K562 (cell line): Measurements from ENCODE around the gene CALHM1. TPM values are rescaled to one million over a fixed set of nuclear protein-coding genes. Genes with fewer than 3 reads are reported as not detected.
A peak's percentile ranks its signal among the peaks of the same experiment; 100 is the strongest.

ENCODE experiments used
- HES1 ChIP-seq: fragments of 450-650 bp; IDR thresholded peaks from 2 replicates; pipeline ENCODE4 v1.6.1; 2016; ENCODE audit warnings: low read depth, mild to moderate bottlenecking, moderate library complexity
- HMBOX1 ChIP-seq: sonication (generic); IDR thresholded peaks from 2 replicates; pipeline ENCODE4 v1.6.1; 2016
- HNRNPK ChIP-seq: fragments of 200-400 bp; formaldehyde crosslinking; IDR thresholded peaks from one replicate; pipeline ENCODE4 v1.6.1; 2018; ENCODE audit warnings: mild to moderate bottlenecking, low read depth, low read length; ENCODE audit not compliant: poor library complexity, severe bottlenecking
- L3MBTL2 ChIP-seq: fragments of 450-650 bp; IDR thresholded peaks from 2 replicates; pipeline ENCODE4 v1.6.1; 2016; ENCODE audit warnings: mild to moderate bottlenecking, moderate library complexity
- MAZ ChIP-seq, 2 experiments: fragments of 450-650 bp in 1 of 2; sonication (generic) in 1 of 2; formaldehyde crosslinking; IDR thresholded peaks in 1 of 2; conservative IDR thresholded peaks in 1 of 2; 2 replicates each; pipeline versions ENCODE4 v1.4.0 to v1.5.0; 2020; ENCODE audit warnings: mild to moderate bottlenecking in 1 of 2, missing genetic modification reagents in 1 of 2
- NR1H2 ChIP-seq: sonication (generic); formaldehyde crosslinking; IDR thresholded peaks from 2 replicates; pipeline ENCODE4 v1.4.0; 2020; ENCODE audit warnings: mild to moderate bottlenecking, missing genetic modification reagents
- NR4A1 ChIP-seq, 2 experiments: fragments of 250-450 bp in 1 of 2; fragments of 450-650 bp in 1 of 2; sonication (Bioruptor Pico) in 1 of 2; IDR thresholded peaks; 2 replicates each; pipeline versions ENCODE4 v1.4.0 to v1.6.1; 2016 to 2020; ENCODE audit warnings: mild to moderate bottlenecking in 2 of 2, missing compliant biosample characterization in 1 of 2, missing genetic modification characterization in 1 of 2, moderate library complexity in 1 of 2
- RUNX1 ChIP-seq: sonication (generic); IDR thresholded peaks from 2 replicates; pipeline ENCODE4 v1.6.1; 2016; ENCODE audit warnings: antibody characterized with exemption, low read depth
- U2AF1 ChIP-seq: fragments of 200-400 bp; formaldehyde crosslinking; optimal IDR thresholded peaks from 2 replicates; pipeline ENCODE3; 2017; ENCODE audit warnings: mild to moderate bottlenecking, low read depth, low read length, moderate library complexity
- ZNF232 ChIP-seq: sonication (generic); formaldehyde crosslinking; IDR thresholded peaks from 2 replicates; pipeline ENCODE4 v1.8.0; 2022; ENCODE audit warnings: mild to moderate bottlenecking, missing genetic modification reagents
- ZNF253 ChIP-seq: fragments of 250-450 bp; sonication (Bioruptor Pico); conservative IDR thresholded peaks from 2 replicates; pipeline ENCODE4 v1.6.1; 2021; ENCODE audit warnings: mild to moderate bottlenecking
- ZNF444 ChIP-seq: fragments of 250-450 bp; sonication (Bioruptor Pico); IDR thresholded peaks from 2 replicates; pipeline ENCODE4 v1.4.0; 2020; ENCODE audit warnings: mild to moderate bottlenecking, moderate library complexity
- ZNF695 ChIP-seq: fragments of 450-650 bp; formaldehyde crosslinking; IDR thresholded peaks from 2 replicates; pipeline ENCODE4 v1.4.0; 2020; ENCODE audit warnings: mild to moderate bottlenecking, moderate library complexity
- ZNF830 ChIP-seq: fragments of 250-450 bp; sonication (Bioruptor Pico); IDR thresholded peaks from 2 replicates; pipeline ENCODE4 v1.5.0; 2021; ENCODE audit warnings: mild to moderate bottlenecking
- polyA plus RNA-seq, 8 experiments: library from polyadenylated mRNA; depleted of rRNA in 4 of 8; stranded (reverse) in 5 of 8; unstranded in 3 of 8; fragments of >200 nt; fragmentation: Nextera tagmentation in 2 of 8; fragmentation: Illumina TruSeq in 1 of 8; extraction: Ambion mirVana in 2 of 8; extraction: Trizol in 1 of 8; gene quantifications; 2 replicates each; pipeline versions ENCODE4 v1.2.1 to v1.2.3, GENCODE V29; 2011 to 2014; ENCODE audit warnings: inconsistent platforms in 1 of 8, missing spikeins in 1 of 8
- total RNA-seq, 7 experiments: library from RNA; depleted of rRNA in 6 of 7; stranded (reverse); fragments of >200 nt in 6 of 7; fragmentation: Illumina TruSeq in 2 of 7; extraction: Trizol in 2 of 7; gene quantifications; 2 replicates each; pipeline versions ENCODE4 v1.2.1 to v1.2.3, GENCODE V29; 2011 to 2021; ENCODE audit warnings: low replicate concordance in 1 of 7
- TF ChIP-seq, protein P1 (sequence below): fragments of 200-800 bp; sonication (Bioruptor generic); IDR thresholded peaks from 2 replicates; pipeline ENCODE4 v1.6.1; 2016; ENCODE audit warnings: missing genetic modification characterization, missing compliant biosample characterization
- TF ChIP-seq, protein P2 (sequence below): sonication (generic); formaldehyde crosslinking; IDR thresholded peaks from 2 replicates; pipeline ENCODE4 v1.8.0; 2022; ENCODE audit warnings: missing genetic modification reagents, mild to moderate bottlenecking, borderline replicate concordance

Gene CALHM1
- total and polyA plus RNA-seq, 9 of the 15 experiments (the other 6 are each of a cell fraction or from before 2014, with no cell fraction given) = 0.03 TPM; not detected in 8

- TF ChIP-seq, protein P1, sequence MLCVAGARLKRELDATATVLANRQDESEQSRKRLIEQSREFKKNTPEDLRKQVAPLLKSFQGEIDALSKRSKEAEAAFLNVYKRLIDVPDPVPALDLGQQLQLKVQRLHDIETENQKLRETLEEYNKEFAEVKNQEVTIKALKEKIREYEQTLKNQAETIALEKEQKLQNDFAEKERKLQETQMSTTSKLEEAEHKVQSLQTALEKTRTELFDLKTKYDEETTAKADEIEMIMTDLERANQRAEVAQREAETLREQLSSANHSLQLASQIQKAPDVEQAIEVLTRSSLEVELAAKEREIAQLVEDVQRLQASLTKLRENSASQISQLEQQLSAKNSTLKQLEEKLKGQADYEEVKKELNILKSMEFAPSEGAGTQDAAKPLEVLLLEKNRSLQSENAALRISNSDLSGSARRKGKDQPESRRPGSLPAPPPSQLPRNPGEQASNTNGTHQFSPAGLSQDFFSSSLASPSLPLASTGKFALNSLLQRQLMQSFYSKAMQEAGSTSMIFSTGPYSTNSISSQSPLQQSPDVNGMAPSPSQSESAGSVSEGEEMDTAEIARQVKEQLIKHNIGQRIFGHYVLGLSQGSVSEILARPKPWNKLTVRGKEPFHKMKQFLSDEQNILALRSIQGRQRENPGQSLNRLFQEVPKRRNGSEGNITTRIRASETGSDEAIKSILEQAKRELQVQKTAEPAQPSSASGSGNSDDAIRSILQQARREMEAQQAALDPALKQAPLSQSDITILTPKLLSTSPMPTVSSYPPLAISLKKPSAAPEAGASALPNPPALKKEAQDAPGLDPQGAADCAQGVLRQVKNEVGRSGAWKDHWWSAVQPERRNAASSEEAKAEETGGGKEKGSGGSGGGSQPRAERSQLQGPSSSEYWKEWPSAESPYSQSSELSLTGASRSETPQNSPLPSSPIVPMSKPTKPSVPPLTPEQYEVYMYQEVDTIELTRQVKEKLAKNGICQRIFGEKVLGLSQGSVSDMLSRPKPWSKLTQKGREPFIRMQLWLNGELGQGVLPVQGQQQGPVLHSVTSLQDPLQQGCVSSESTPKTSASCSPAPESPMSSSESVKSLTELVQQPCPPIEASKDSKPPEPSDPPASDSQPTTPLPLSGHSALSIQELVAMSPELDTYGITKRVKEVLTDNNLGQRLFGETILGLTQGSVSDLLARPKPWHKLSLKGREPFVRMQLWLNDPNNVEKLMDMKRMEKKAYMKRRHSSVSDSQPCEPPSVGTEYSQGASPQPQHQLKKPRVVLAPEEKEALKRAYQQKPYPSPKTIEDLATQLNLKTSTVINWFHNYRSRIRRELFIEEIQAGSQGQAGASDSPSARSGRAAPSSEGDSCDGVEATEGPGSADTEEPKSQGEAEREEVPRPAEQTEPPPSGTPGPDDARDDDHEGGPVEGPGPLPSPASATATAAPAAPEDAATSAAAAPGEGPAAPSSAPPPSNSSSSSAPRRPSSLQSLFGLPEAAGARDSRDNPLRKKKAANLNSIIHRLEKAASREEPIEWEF (CRISPR knock-in tag) = no peak
- TF ChIP-seq U2AF1 (no peak), NR4A1 (CRISPR knock-in tag; IDR thresholded peaks at IDR 0.05) (no peak), NR4A1 (tag; IDR thresholded peaks at IDR 0.05) (no peak), NR1H2 (CRISPR knock-in tag) (no peak), MAZ (CRISPR knock-in tag; conservative IDR thresholded peaks at IDR 0.05 in 1 of 2, IDR thresholded peaks at IDR 0.05 in 1 of 2) (0 out of 4 replicates have a peak, but pooled peaks of 1 of the 2 experiments have one; percentile 42), HMBOX1 (peak; percentile 59), RUNX1 (peak; percentile 89; the same call in 1 of the 2 replicates), ZNF695 (CRISPR knock-in tag) (no peak), ZNF830 (CRISPR knock-in tag) (no peak), ZNF253 (CRISPR knock-in tag) (no peak), HNRNPK (no peak), L3MBTL2 (peak; percentile 77), ZNF444 (no peak), HES1 (peak; percentile 98), ZNF232 (CRISPR knock-in tag) (no peak)
- TF ChIP-seq, protein P2, sequence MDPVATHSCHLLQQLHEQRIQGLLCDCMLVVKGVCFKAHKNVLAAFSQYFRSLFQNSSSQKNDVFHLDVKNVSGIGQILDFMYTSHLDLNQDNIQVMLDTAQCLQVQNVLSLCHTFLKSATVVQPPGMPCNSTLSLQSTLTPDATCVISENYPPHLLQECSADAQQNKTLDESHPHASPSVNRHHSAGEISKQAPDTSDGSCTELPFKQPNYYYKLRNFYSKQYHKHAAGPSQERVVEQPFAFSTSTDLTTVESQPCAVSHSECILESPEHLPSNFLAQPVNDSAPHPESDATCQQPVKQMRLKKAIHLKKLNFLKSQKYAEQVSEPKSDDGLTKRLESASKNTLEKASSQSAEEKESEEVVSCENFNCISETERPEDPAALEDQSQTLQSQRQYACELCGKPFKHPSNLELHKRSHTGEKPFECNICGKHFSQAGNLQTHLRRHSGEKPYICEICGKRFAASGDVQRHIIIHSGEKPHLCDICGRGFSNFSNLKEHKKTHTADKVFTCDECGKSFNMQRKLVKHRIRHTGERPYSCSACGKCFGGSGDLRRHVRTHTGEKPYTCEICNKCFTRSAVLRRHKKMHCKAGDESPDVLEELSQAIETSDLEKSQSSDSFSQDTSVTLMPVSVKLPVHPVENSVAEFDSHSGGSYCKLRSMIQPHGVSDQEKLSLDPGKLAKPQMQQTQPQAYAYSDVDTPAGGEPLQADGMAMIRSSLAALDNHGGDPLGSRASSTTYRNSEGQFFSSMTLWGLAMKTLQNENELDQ (CRISPR knock-in tag) = no peak
These were observed 45.6 kb upstream of the CALHM1 start (continued) for GRCh38 chr10:103504181-103504783.
